ENCODE measurements around the gene UBE3D. TPM values are rescaled to one million over a fixed set of nuclear protein-coding genes. Genes with fewer than 3 reads are reported as not detected.

Gene UBE3D
- total and polyA plus RNA-seq, 2 of the 4 experiments (the other 2 are of a cell fraction): 3.2 to 6.3 TPM

- Histone ChIP-seq H3K18ac (ENCODE audit: low read depth, low read length) (no peak overlapping the region), H3K27ac (ENCODE audit: insufficient read depth, low read length) (no peak overlapping the region), H3K56ac (ENCODE audit: extremely low read depth, insufficient read depth, low read length) (no peak overlapping the region)
Observed at GRCh38 chr6:83071707-83072106, 6.1 kb upstream of the UBE3D start.

More at GRCh38 chr6:83071707-83072106, 6.1 kb upstream of the UBE3D start:
- H2BK20ac ChIP-seq (ENCODE audit: low read depth, low read length): no peak overlapping the region
- no peak overlapping the region for H3K4me3 ChIP-seq (ENCODE audit: insufficient read depth, low read depth, low read length)
- ATAC-seq (ENCODE audit: low read depth): no peak
- H4K5ac ChIP-seq (ENCODE audit: low read depth, low read length): no peak overlapping the region
- no peak overlapping the region for H2AK9ac ChIP-seq (replicated peaks; ENCODE audit: low read depth, low read length, poor library complexity)
- intact Hi-C loops (cut with micrococcal nuclease) (no loop called here), in situ Hi-C loops (cut with MboI; ENCODE audit: low sequenced_read_pairs) (loop anchor here (25.0 kb wide), 1 partner anchor 709 kb away; the partner anchor contains the start of gene TPBG), dilution Hi-C loops (cut with HindIII; ENCODE audit: low sequenced_read_pairs, unreplicated experiment) (loop anchor here (25.0 kb wide), 1 partner anchor 441 kb away; the partner anchor contains the start of gene PRSS35)
- H4K8ac ChIP-seq (ENCODE audit: low read depth in 2 of 2, low read length in 2 of 2): no peak overlapping the region
- H2AFZ ChIP-seq (replicated peaks; ENCODE audit: low read length, poor library complexity): no peak overlapping the region
- H3K9me1 ChIP-seq (ENCODE audit: insufficient read depth, low read length): no peaks in the 10 kb centered on the region
- H2AK5ac ChIP-seq (ENCODE audit: low read depth, low read length): no peak overlapping the region
- ChIA-PET POLR2A (ENCODE audit: unreplicated experiment) (no interaction called here), CTCF (interaction anchor here (1.2 kb wide), 1 partner anchor 143 kb away, joined by 4 read pairs; no protein-coding TSS in a partner anchor)
- no CpG with 5 or more reads among the region's 1 CpG for WGBS, 2 experiments (ENCODE audit: extremely low coverage in 2 of 2, insufficient read length in 1 of 2)
- no peak overlapping the region for H3K4me2 ChIP-seq (ENCODE audit: low read depth, low read length)
- H3K23ac ChIP-seq (ENCODE audit: low read depth, low read length): no peak overlapping the region
- H2BK5ac ChIP-seq (ENCODE audit: low read depth, low read length, poor library complexity, severe bottlenecking): no peak overlapping the region
- no peak overlapping the region for H2BK120ac ChIP-seq (ENCODE audit: low read depth, low read length)
- peaks cover 16 to 31% of the 10 kb centered on the region in 2 experiments; a peak in 3 of 4 replicates for H3K79me1 ChIP-seq (ENCODE audit: low read depth in 1 of 2, low read length in 2 of 2)
- H3K9me3 ChIP-seq (ENCODE audit: control insufficient read depth, insufficient read depth, low read length): no peaks in the 10 kb centered on the region
- no TSS peak for BruUV-seq (replicated peaks)
- H4K91ac ChIP-seq (ENCODE audit: insufficient read depth, low read depth, low read length): no peak overlapping the region
- H3K9ac ChIP-seq (ENCODE audit: low read depth, low read length): no peak overlapping the region
- no peaks in the 10 kb centered on the region for H4K20me1 ChIP-seq (ENCODE audit: insufficient read depth, low read length)
- H2BK15ac ChIP-seq (ENCODE audit: low read depth, low read length): no peak overlapping the region
- H3K14ac ChIP-seq (replicated peaks; ENCODE audit: low read depth, low read length): no peak overlapping the region
- H3K36me3 ChIP-seq (ENCODE audit: control insufficient read depth, insufficient read depth, low read length): no peaks in the 10 kb centered on the region
- no peaks in the 10 kb centered on the region for H3K27me3 ChIP-seq (ENCODE audit: control insufficient read depth, insufficient read depth, low read length)
- no peak overlapping the region for H3K4ac ChIP-seq (ENCODE audit: low read depth, low read length)
- TF ChIP-seq MXI1 (IDR thresholded peaks at IDR 0.05; ENCODE audit: borderline replicate concordance, low read depth, low read length) (no peak), NFE2L2 (IDR thresholded peaks at IDR 0.05; ENCODE audit: low read depth, low read length) (no peak), CHD1 (IDR thresholded peaks at IDR 0.05; ENCODE audit: low read depth, low read length) (no peak), CTCF (conservative IDR thresholded peaks at IDR 0.05; ENCODE audit: low read depth, low read length) (no peak), CEBPB (IDR thresholded peaks at IDR 0.05; ENCODE audit: low read depth, low read length) (no peak), BHLHE40 (IDR thresholded peaks at IDR 0.05; ENCODE audit: low read depth, low read length) (no peak), POLR2A (IDR thresholded peaks at IDR 0.05; ENCODE audit: low read depth, low read length) (no peak)
- TF ChIP-seq, protein P1, sequence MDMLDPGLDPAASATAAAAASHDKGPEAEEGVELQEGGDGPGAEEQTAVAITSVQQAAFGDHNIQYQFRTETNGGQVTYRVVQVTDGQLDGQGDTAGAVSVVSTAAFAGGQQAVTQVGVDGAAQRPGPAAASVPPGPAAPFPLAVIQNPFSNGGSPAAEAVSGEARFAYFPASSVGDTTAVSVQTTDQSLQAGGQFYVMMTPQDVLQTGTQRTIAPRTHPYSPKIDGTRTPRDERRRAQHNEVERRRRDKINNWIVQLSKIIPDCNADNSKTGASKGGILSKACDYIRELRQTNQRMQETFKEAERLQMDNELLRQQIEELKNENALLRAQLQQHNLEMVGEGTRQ (IDR thresholded peaks at IDR 0.05; ENCODE audit: low read depth, low read length): no peak
- DNase-seq: no peak
- no peaks in the 10 kb centered on the region for H3K4me1 ChIP-seq (ENCODE audit: control insufficient read depth, insufficient read depth, low read length)

Data from IMR-90 (cell line).